Activated T-helper 17 cell treated with anti-CD3 and anti-CD28 coated beads, Interleukin-2, amount 50 U/mL, for 72 hours (primary cell): Measurements from ENCODE around the gene GTF2F2. TPM values are rescaled to one million over a fixed set of nuclear protein-coding genes. Genes with fewer than 3 reads are reported as not detected.

Experiments
- total RNA-seq, 2 donors: library from RNA; stranded (reverse); gene quantifications; one replicate each; pipeline ENCODE4 v1.2.3, GENCODE V29; 2022

GTF2F2 gene
- total RNA-seq, 2 donors from 2014 or later = 12.5 to 25.0 TPM

Other genes starting within 250 kb of the GTF2F2 start
- 1 to 10 TPM; 4.8 to 8.4 TPM for gene NUFIP1, start 131.0 kb upstream of the GTF2F2 start, total RNA-seq
- gene GPALPP1, start 131.0 kb upstream of the GTF2F2 start, total RNA-seq = 10 to 100 TPM; 20.9 to 26.0 TPM
- not detected for gene KCTD4, start 80.5 kb downstream of the GTF2F2 start, total RNA-seq
- 1,000 to 10,000 TPM; 3,139 to 4,606 TPM for gene TPT1, start 220.7 kb downstream of the GTF2F2 start, total RNA-seq